Esophagus muscularis mucosa (tissue), 3 donors: ENCODE measurements around the gene RGL3.

ENCODE experiments used
- POLR2AphosphoS5 ChIP-seq, 2 donors: sonication (generic); formaldehyde crosslinking; IDR thresholded peaks; one replicate each; pipeline ENCODE4 v1.6.1; 2017; ENCODE audit warnings: antibody characterized with exemption in 2 of 2
- TF ChIP-seq, protein P1 (sequence below), 3 experiments: fragments of 200-600 bp in 2 of 3; fragments of 450-650 bp in 1 of 3; sonication (generic) in 2 of 3; IDR thresholded peaks; one replicate each; pipeline ENCODE4 v1.5.1; 2017 to 2019; ENCODE audit warnings: antibody characterized with exemption in 3 of 3, mild to moderate bottlenecking in 2 of 3, moderate library complexity in 1 of 3

DNA sequence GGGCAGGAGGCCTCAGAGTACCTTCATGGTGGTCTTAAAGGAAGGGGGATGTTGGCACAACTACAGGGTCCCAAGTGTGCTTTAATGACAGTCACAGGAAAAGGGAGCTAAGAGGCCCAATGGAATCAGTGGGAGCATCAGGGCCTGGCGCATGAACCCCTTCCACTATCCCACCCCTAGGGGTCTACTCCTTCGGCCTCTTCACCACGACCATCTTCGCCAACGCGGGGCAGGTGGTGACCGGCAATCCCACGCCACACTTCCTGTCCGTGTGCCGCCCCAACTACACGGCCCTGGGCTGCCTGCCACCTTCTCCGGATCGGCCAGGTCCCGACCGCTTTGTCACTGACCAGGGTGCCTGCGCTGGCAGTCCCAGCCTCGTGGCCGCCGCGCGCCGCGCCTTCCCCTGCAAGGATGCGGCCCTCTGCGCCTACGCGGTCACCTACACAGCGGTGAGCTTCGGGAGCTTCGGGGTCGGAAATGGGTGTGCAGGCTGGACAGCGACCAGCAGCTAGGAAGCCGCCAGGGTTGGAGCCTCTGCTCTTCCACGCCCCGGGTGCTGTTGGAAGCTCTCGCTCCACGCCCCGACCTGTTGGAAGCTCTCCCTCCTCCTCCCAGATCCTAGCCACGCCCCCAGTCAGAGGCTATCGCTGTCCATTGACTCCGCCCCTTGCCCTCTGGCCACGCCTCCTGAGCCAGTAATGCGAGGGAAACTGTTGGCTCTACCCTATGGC lies 57.9 kb downstream of the RGL3 start:
- TF ChIP-seq POLR2AphosphoS5 (IDR thresholded peaks at IDR 0.05) = no peak
- TF ChIP-seq, protein P1, sequence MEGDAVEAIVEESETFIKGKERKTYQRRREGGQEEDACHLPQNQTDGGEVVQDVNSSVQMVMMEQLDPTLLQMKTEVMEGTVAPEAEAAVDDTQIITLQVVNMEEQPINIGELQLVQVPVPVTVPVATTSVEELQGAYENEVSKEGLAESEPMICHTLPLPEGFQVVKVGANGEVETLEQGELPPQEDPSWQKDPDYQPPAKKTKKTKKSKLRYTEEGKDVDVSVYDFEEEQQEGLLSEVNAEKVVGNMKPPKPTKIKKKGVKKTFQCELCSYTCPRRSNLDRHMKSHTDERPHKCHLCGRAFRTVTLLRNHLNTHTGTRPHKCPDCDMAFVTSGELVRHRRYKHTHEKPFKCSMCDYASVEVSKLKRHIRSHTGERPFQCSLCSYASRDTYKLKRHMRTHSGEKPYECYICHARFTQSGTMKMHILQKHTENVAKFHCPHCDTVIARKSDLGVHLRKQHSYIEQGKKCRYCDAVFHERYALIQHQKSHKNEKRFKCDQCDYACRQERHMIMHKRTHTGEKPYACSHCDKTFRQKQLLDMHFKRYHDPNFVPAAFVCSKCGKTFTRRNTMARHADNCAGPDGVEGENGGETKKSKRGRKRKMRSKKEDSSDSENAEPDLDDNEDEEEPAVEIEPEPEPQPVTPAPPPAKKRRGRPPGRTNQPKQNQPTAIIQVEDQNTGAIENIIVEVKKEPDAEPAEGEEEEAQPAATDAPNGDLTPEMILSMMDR (IDR thresholded peaks at IDR 0.05) = no peak
